Memory B cell (primary cell): ENCODE data around the gene AP3B1.

Experiments
- ATAC-seq: fragments of 150-1000 bp; cut with Tn5 transposase; 2 replicates; pipeline ENCODE4 v1.10.0; 2021; ENCODE audit warnings: low read depth, mild to moderate bottlenecking, moderate library complexity
- DNase-seq, 2 donors: peaks; one replicate each; pipeline ENCODE4 v3.0.0; 2022; ENCODE audit warnings: low spot score in 2 of 2
- H3K27ac Mint-ChIP-seq: one replicate; pipeline ENCODE4 v1.8.0; 2022; ENCODE audit warnings: mild to moderate bottlenecking, moderate library complexity, mixed read lengths
- H3K27me3 Mint-ChIP-seq: one replicate; pipeline ENCODE4 v1.8.0; 2022; ENCODE audit warnings: mixed read lengths
- H3K36me3 Mint-ChIP-seq: one replicate; pipeline ENCODE4 v1.8.0; 2022; ENCODE audit warnings: mild to moderate bottlenecking, mixed read lengths
- H3K4me1 Mint-ChIP-seq: one replicate; pipeline ENCODE4 v1.8.0; 2022; ENCODE audit warnings: mixed read lengths
- H3K4me3 Mint-ChIP-seq: one replicate; pipeline ENCODE4 v1.8.0; 2022; ENCODE audit warnings: mild to moderate bottlenecking, moderate library complexity, mixed read lengths
- H3K9me3 Mint-ChIP-seq: one replicate; pipeline ENCODE4 v1.8.0; 2022; ENCODE audit warnings: mixed read lengths

Gene AP3B1

GRCh38 chr5:78129597-78129996, 164.9 kb downstream of the AP3B1 start:
- DNase-seq (no peak), ATAC-seq (no peak)
- Mint-ChIP-seq H3K9me3 (no peaks in the 10 kb centered on the region), H3K27ac (no peak overlapping the region), H3K27me3 (no peaks in the 10 kb centered on the region), H3K4me1 (no peaks in the 10 kb centered on the region), H3K4me3 (no peak overlapping the region), H3K36me3 (peaks cover 14% of the 10 kb centered on the region)

- no peak for ATAC-seq
- Mint-ChIP-seq H3K27me3 (no peaks in the 10 kb centered on the region), H3K27ac (no peak overlapping the region), H3K36me3 (peaks cover 15% of the 10 kb centered on the region), H3K4me1 (no peaks in the 10 kb centered on the region), H3K9me3 (no peaks in the 10 kb centered on the region), H3K4me3 (no peak overlapping the region)
- DNase-seq = no peak
Observed at GRCh38 chr5:78127875-78128274, 166.6 kb downstream of the AP3B1 start.

GRCh38 chr5:78126536-78126935, 168.0 kb downstream of the AP3B1 start:
- Mint-ChIP-seq H3K4me1 (no peaks in the 10 kb centered on the region), H3K27ac (no peak overlapping the region), H3K9me3 (no peaks in the 10 kb centered on the region), H3K4me3 (no peak overlapping the region), H3K27me3 (no peaks in the 10 kb centered on the region), H3K36me3 (peaks cover 19% of the 10 kb centered on the region)
- ATAC-seq = no peak
- no peak for DNase-seq

GRCh38 chr5:78116167-78116566, 178.3 kb downstream of the AP3B1 start:
- H3K4me3 Mint-ChIP-seq = no peak overlapping the region

GRCh38 chr5:78113689-78114264, 180.7 kb downstream of the AP3B1 start:
- peak in 1 of 2 donors; percentile 3 for DNase-seq
- ATAC-seq = peak; percentile 60
- H3K4me3 Mint-ChIP-seq = peak overlapping the region; percentile 83
- H3K27ac Mint-ChIP-seq = peak overlapping the region; percentile 82
- no peaks in the 10 kb centered on the region for H3K9me3 Mint-ChIP-seq
- peaks cover 16% of the 10 kb centered on the region for H3K4me1 Mint-ChIP-seq
- no peaks in the 10 kb centered on the region for H3K27me3 Mint-ChIP-seq
- H3K36me3 Mint-ChIP-seq = peaks cover 13% of the 10 kb centered on the region

More at GRCh38 chr5:78116167-78116566, 178.3 kb downstream of the AP3B1 start:
- no peaks in the 10 kb centered on the region for H3K27me3 Mint-ChIP-seq
- ATAC-seq (no peak), DNase-seq (no peak)
- H3K9me3 Mint-ChIP-seq = peaks cover 3% of the 10 kb centered on the region
- H3K4me1 Mint-ChIP-seq = peaks cover 13% of the 10 kb centered on the region
- H3K36me3 Mint-ChIP-seq = peaks cover 33% of the 10 kb centered on the region
- no peak overlapping the region for H3K27ac Mint-ChIP-seq

GRCh38 chr5:78112931-78113330, 181.6 kb downstream of the AP3B1 start:
- Mint-ChIP-seq H3K4me3 (peak overlapping the region; percentile 80), H3K27ac (peak overlapping the region; percentile 55), H3K4me1 (peaks cover 17% of the 10 kb centered on the region), H3K9me3 (no peaks in the 10 kb centered on the region), H3K27me3 (no peaks in the 10 kb centered on the region), H3K36me3 (peaks cover 7% of the 10 kb centered on the region)
- DNase-seq = no peak
- ATAC-seq = no peak

GRCh38 chr5:78109891-78110324, 184.6 kb downstream of the AP3B1 start:
- DNase-seq = peak; percentile 18 to 44
- Mint-ChIP-seq H3K36me3 (peaks cover 24% of the 10 kb centered on the region), H3K4me1 (peaks cover 23% of the 10 kb centered on the region), H3K9me3 (no peaks in the 10 kb centered on the region), H3K27me3 (no peaks in the 10 kb centered on the region), H3K27ac (peak overlapping the region; percentile 95), H3K4me3 (peak overlapping the region; percentile 63)
- ATAC-seq = peak; percentile 88

GRCh38 chr5:78108564-78108963, 185.9 kb downstream of the AP3B1 start:
- ATAC-seq (peak; percentile 15), DNase-seq (no peak)
- Mint-ChIP-seq H3K36me3 (peaks cover 20% of the 10 kb centered on the region), H3K27me3 (no peaks in the 10 kb centered on the region), H3K27ac (peak overlapping the region; percentile 73), H3K4me1 (peaks cover 19% of the 10 kb centered on the region), H3K9me3 (no peaks in the 10 kb centered on the region), H3K4me3 (peak overlapping the region; percentile 14)

GRCh38 chr5:78103232-78103918, 191.1 kb downstream of the AP3B1 start:
- H3K4me1 Mint-ChIP-seq = peaks cover 15% of the 10 kb centered on the region
- H3K27me3 Mint-ChIP-seq = no peaks in the 10 kb centered on the region
- H3K27ac Mint-ChIP-seq = no peak overlapping the region
- H3K9me3 Mint-ChIP-seq = no peaks in the 10 kb centered on the region
- H3K4me3 Mint-ChIP-seq = no peak overlapping the region
- ATAC-seq = no peak
- no peak for DNase-seq
- H3K36me3 Mint-ChIP-seq = peaks cover 35% of the 10 kb centered on the region

GRCh38 chr5:78102500-78102899, 192.0 kb downstream of the AP3B1 start:
- Mint-ChIP-seq H3K27me3 (no peaks in the 10 kb centered on the region), H3K9me3 (no peaks in the 10 kb centered on the region), H3K36me3 (peaks cover 34% of the 10 kb centered on the region), H3K4me3 (no peak overlapping the region), H3K27ac (no peak overlapping the region), H3K4me1 (peaks cover 12% of the 10 kb centered on the region)
- DNase-seq = no peak
- no peak for ATAC-seq

- Mint-ChIP-seq H3K27me3 (no peaks in the 10 kb centered on the region), H3K9me3 (no peaks in the 10 kb centered on the region), H3K27ac (no peak overlapping the region), H3K36me3 (peaks cover 35% of the 10 kb centered on the region), H3K4me1 (no peaks in the 10 kb centered on the region), H3K4me3 (no peak overlapping the region)
- DNase-seq = no peak
- no peak for ATAC-seq
Observed at GRCh38 chr5:78095125-78095524, 199.4 kb downstream of the AP3B1 start.

- Mint-ChIP-seq H3K27me3 (no peaks in the 10 kb centered on the region), H3K4me1 (no peaks in the 10 kb centered on the region), H3K36me3 (peaks cover 35% of the 10 kb centered on the region), H3K9me3 (no peaks in the 10 kb centered on the region), H3K27ac (no peak overlapping the region), H3K4me3 (no peak overlapping the region)
- no peak for DNase-seq
- ATAC-seq = no peak
Observed at GRCh38 chr5:78090002-78090401, 204.5 kb downstream of the AP3B1 start.

GRCh38 chr5:78078858-78079257, 215.6 kb downstream of the AP3B1 start:
- Mint-ChIP-seq H3K36me3 (peaks cover 24% of the 10 kb centered on the region), H3K27ac (no peak overlapping the region), H3K9me3 (no peaks in the 10 kb centered on the region), H3K27me3 (no peaks in the 10 kb centered on the region), H3K4me1 (no peaks in the 10 kb centered on the region), H3K4me3 (no peak overlapping the region)
- no peak for ATAC-seq
- DNase-seq = no peak

GRCh38 chr5:78077369-78078068, 217.0 kb downstream of the AP3B1 start:
- Mint-ChIP-seq H3K36me3 (peaks cover 23% of the 10 kb centered on the region), H3K27ac (no peak overlapping the region), H3K4me1 (no peaks in the 10 kb centered on the region), H3K27me3 (no peaks in the 10 kb centered on the region), H3K9me3 (no peaks in the 10 kb centered on the region), H3K4me3 (no peak overlapping the region)
- DNase-seq (no peak), ATAC-seq (no peak)
